OCI-LY7 (cell line): Measurements from ENCODE around the gene C6orf118. TPM values are rescaled to one million over a fixed set of nuclear protein-coding genes. Genes with fewer than 3 reads are reported as not detected.

Experiments
- BruUV-seq: library from RNA; stranded (reverse); fragments of 400-500 nt; replicated peaks from 2 replicates; lab custom pipeline; 2021; lab: Mats Ljungman, UMichigan
- CTCF ChIA-PET: fragments of 300-600 bp; sonication (Branson Sonifier 250); formaldehyde crosslinking; loops from one replicate; lab custom pipeline; 2022; ENCODE audit warnings: antibody characterized with exemption; ENCODE audit not compliant: unreplicated experiment; lab: Charles Lee
- POLR2A ChIA-PET: fragments of 300-600 bp; sonication (Branson Sonifier 250); formaldehyde crosslinking; loops from one replicate; lab custom pipeline; 2022; ENCODE audit warnings: antibody characterized with exemption; lab: Charles Lee
- DNase-seq: peaks from one replicate; pipeline ENCODE4 v3.0.0-alpha.2; 2015; ENCODE audit warnings: low spot score
- H2AFZ ChIP-seq: fragments of 200-600 bp; sonication (generic), shearing (Covaris generic); 2 replicates; pipeline ENCODE4 v1.6.1; 2014; ENCODE audit warnings: mild to moderate bottlenecking, antibody characterized with exemption, low read length, moderate library complexity
- H3K27ac ChIP-seq: fragments of 200-600 bp; sonication (generic); 2 replicates; pipeline ENCODE4 v1.5.1; 2014; ENCODE audit warnings: mixed run types, low read depth, mild to moderate bottlenecking, moderate library complexity, low read length, inconsistent platforms; ENCODE audit not compliant: poor library complexity, severe bottlenecking
- H3K36me3 ChIP-seq: fragments of 200-600 bp; sonication (generic); 2 replicates; pipeline ENCODE4 v1.6.1; 2014; ENCODE audit warnings: mild to moderate bottlenecking, antibody characterized with exemption, low read length, moderate library complexity, mixed read lengths; ENCODE audit not compliant: insufficient read depth
- H3K4me1 ChIP-seq: fragments of 200-600 bp; sonication (generic); 2 replicates; pipeline ENCODE4 v1.5.1; 2014; ENCODE audit warnings: mild to moderate bottlenecking, low read length; ENCODE audit not compliant: insufficient read depth, poor library complexity, severe bottlenecking
- H3K4me2 ChIP-seq: fragments of 200-600 bp; sonication (generic); 2 replicates; pipeline ENCODE4 v1.6.1; 2014; ENCODE audit warnings: mild to moderate bottlenecking, low read length
- H3K4me3 ChIP-seq: fragments of 200-600 bp; sonication (generic); 2 replicates; pipeline ENCODE4 v1.5.1; 2014; ENCODE audit warnings: mild to moderate bottlenecking, low read depth, low read length; ENCODE audit not compliant: poor library complexity, severe bottlenecking
- H3K79me2 ChIP-seq: fragments of 200-600 bp; sonication (generic); 2 replicates; pipeline ENCODE4 v1.6.1; 2016; ENCODE audit warnings: low read depth, mild to moderate bottlenecking, low read length, moderate library complexity, mixed read lengths; ENCODE audit not compliant: insufficient read depth
- H3K9me2 ChIP-seq: fragments of 200-600 bp; sonication (generic); 2 replicates; pipeline ENCODE4 v1.6.1; 2016; ENCODE audit warnings: mild to moderate bottlenecking, low read length, mixed read lengths; ENCODE audit not compliant: insufficient read depth
- H3K9me3 ChIP-seq: fragments of 200-600 bp; sonication (generic); 2 replicates; pipeline ENCODE4 v1.6.1; 2014; ENCODE audit warnings: mild to moderate bottlenecking, mixed run types, low read length, mixed read lengths
- H4K20me1 ChIP-seq: fragments of 200-600 bp; sonication (generic); 2 replicates; pipeline ENCODE4 v1.6.1; 2014; ENCODE audit warnings: mild to moderate bottlenecking, antibody characterized with exemption, low read length, moderate library complexity, mixed read lengths; ENCODE audit not compliant: insufficient read depth
- EZH2phosphoT487 ChIP-seq: fragments of 200-600 bp; sonication (generic); IDR thresholded peaks from 2 replicates; pipeline ENCODE4 v1.6.1; 2018; ENCODE audit warnings: low read depth, borderline replicate concordance, mild to moderate bottlenecking, mixed run types, antibody characterized with exemption, low read length, moderate library complexity, mixed read lengths
- intact Hi-C: fragments of 100-400 bp; cut with micrococcal nuclease; formaldehyde crosslinking; loops from one replicate; pipeline ENCODE4 v1.10.0; 2022; ENCODE audit not compliant: unreplicated experiment
- total RNA-seq, 2 experiments: library from RNA; depleted of rRNA in 1 of 2; stranded (reverse); fragments of >200 nt in 1 of 2; shearing (Covaris generic) in 1 of 2; gene quantifications; 2 replicates each; pipeline ENCODE4 v1.2.3, GENCODE V29; 2014 to 2022
- TF ChIP-seq, protein P1 (sequence below): fragments of 200-600 bp; sonication (generic); conservative IDR thresholded peaks from 2 replicates; pipeline ENCODE4 v1.5.1; 2014; ENCODE audit warnings: mild to moderate bottlenecking, antibody characterized with exemption, low read length, moderate library complexity, mixed read lengths

Gene C6orf118
- total RNA-seq, 2 experiments from 2014 or later = not detected

DNA sequence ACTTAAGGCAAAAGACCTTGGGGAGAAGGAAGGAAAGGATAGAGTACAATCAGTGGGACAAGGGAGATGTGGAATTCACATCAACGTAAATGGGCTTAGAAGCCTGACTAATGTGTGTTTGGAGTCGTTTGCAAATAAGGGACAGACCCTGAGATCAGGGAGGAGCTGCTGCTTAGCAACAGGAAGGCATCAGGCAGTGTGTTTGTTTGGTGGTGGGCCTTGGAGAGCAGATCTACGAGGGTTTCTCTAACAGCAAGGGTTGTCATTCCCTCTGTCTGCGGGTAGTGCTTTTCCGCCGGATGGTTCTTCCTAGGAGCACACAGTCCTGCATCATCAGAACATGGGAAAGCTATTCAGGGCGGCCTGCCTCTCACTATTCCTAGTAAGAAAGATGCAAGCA is 40.4 kb downstream of the C6orf118 start:
- Histone ChIP-seq H3K27ac (no peak overlapping the region), H3K36me3 (no peaks in the 10 kb centered on the region), H3K4me3 (no peak overlapping the region), H3K4me2 (no peak overlapping the region), H2AFZ (no peak overlapping the region), H3K79me2 (no peaks in the 10 kb centered on the region), H3K9me3 (no peaks in the 10 kb centered on the region), H4K20me1 (no peaks in the 10 kb centered on the region), H3K9me2 (no peaks in the 10 kb centered on the region), H3K4me1 (no peaks in the 10 kb centered on the region)
- ChIA-PET CTCF (interaction anchor here (0.6 kb wide), 1 partner anchor 558 kb away, joined by 4 read pairs; no protein-coding TSS in a partner anchor), POLR2A (no interaction called here)
- no peak for DNase-seq
- intact Hi-C loops = no loop called here
- TF ChIP-seq EZH2phosphoT487 = no peak
- TF ChIP-seq, protein P1, sequence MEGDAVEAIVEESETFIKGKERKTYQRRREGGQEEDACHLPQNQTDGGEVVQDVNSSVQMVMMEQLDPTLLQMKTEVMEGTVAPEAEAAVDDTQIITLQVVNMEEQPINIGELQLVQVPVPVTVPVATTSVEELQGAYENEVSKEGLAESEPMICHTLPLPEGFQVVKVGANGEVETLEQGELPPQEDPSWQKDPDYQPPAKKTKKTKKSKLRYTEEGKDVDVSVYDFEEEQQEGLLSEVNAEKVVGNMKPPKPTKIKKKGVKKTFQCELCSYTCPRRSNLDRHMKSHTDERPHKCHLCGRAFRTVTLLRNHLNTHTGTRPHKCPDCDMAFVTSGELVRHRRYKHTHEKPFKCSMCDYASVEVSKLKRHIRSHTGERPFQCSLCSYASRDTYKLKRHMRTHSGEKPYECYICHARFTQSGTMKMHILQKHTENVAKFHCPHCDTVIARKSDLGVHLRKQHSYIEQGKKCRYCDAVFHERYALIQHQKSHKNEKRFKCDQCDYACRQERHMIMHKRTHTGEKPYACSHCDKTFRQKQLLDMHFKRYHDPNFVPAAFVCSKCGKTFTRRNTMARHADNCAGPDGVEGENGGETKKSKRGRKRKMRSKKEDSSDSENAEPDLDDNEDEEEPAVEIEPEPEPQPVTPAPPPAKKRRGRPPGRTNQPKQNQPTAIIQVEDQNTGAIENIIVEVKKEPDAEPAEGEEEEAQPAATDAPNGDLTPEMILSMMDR = no peak
- BruUV-seq = no TSS peak

DNA sequence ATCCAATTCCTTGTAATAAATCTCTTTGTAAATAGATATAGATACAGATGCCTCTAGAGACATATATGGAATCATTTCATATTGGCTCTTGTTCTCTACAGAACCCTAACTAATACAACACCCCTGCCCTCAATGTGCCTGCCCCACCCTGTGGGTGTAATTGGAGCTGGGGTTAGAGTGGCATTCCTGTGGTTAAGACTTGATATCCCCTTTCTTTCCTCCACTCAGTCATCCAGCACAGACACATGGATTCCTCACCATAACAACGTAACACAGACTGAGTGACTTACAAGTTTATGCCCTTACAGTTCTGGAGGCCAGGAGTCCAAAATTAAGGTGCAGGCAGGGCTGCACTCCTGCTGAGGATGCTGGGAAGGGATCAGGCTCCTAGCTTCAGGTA is 42.8 kb downstream of the C6orf118 start:
- H3K4me2 ChIP-seq = no peak overlapping the region
- no peaks in the 10 kb centered on the region for H3K9me2 ChIP-seq
- DNase-seq = no peak
- ChIA-PET CTCF (no interaction called here), POLR2A (no interaction called here)
- no peaks in the 10 kb centered on the region for H3K36me3 ChIP-seq
- no peak overlapping the region for H3K4me3 ChIP-seq
- no peaks in the 10 kb centered on the region for H3K9me3 ChIP-seq
- BruUV-seq = no TSS peak
- no peaks in the 10 kb centered on the region for H4K20me1 ChIP-seq
- no peaks in the 10 kb centered on the region for H3K79me2 ChIP-seq
- no peak overlapping the region for H3K27ac ChIP-seq
- intact Hi-C loops = no loop called here
- H2AFZ ChIP-seq = no peak overlapping the region
- TF ChIP-seq, protein P1 = no peak
- TF ChIP-seq EZH2phosphoT487 = no peak
- no peaks in the 10 kb centered on the region for H3K4me1 ChIP-seq

DNA sequence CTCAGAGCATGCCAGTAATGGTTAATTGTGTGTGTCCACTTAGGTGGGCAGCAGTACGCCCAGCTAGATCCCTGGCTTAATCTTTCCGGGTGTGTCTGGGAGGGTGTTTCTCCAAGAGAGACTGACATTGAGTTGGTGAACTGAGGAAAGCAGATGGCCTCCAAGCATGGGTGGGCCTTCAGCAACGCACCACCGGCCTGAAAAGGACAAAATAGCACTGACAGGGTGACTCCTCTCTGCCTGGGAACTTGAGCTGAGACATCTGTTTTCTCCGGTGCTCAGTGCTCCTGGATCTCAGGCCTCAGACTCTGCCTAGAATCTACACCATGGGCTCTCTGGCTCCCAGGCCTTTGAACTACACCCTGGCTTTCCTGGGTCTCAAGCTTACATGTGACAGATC is 43.2 kb downstream of the C6orf118 start:
- no peaks in the 10 kb centered on the region for H3K4me1 ChIP-seq
- CTCF ChIA-PET = no interaction called here
- H3K79me2 ChIP-seq = no peaks in the 10 kb centered on the region
- BruUV-seq = no TSS peak
- H3K9me3 ChIP-seq = no peaks in the 10 kb centered on the region
- H3K27ac ChIP-seq = no peak overlapping the region
- H3K4me3 ChIP-seq = no peak overlapping the region
- no peak overlapping the region for H3K4me2 ChIP-seq
- POLR2A ChIA-PET = no interaction called here
- H3K36me3 ChIP-seq = no peaks in the 10 kb centered on the region
- intact Hi-C loops = no loop called here
- DNase-seq = no peak
- TF ChIP-seq, protein P1 = no peak
- no peak for TF ChIP-seq EZH2phosphoT487
- no peaks in the 10 kb centered on the region for H4K20me1 ChIP-seq
- no peak overlapping the region for H2AFZ ChIP-seq
- H3K9me2 ChIP-seq = no peaks in the 10 kb centered on the region
